Measurements from ENCODE around the gene MED10. TPM values are rescaled to one million over a fixed set of nuclear protein-coding genes. Genes with fewer than 3 reads are reported as not detected.

Gene MED10
- total RNA-seq, 1 donor from 2014 or later, result 17.6 TPM

DNA sequence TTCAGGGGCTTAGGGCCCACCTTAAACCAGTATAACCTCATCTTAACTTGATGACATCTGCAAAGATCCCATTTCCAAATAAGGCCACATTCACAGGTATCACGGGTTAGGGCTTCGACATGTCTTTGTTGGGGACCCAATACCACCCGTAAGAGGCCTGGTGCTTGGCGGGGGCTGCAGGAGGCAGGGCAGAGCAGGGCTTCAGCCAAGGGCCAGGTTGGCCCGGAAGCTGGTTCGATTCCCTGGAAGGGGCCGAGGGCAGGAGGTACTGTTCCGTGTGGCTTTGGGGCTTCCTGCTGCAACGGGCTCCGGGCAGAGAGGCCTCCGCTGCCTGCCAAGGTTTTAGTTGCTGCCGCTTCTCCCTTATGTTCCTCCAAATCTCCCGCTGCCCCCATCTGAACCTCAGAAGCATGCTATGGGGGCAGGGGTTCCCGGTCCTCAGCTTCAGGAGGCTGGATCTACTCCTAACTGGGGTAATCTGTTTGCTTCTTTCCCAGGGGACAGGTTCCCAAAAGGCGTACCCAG is 29.8 kb downstream of the MED10 start:
- no peak for DNase-seq

DNA sequence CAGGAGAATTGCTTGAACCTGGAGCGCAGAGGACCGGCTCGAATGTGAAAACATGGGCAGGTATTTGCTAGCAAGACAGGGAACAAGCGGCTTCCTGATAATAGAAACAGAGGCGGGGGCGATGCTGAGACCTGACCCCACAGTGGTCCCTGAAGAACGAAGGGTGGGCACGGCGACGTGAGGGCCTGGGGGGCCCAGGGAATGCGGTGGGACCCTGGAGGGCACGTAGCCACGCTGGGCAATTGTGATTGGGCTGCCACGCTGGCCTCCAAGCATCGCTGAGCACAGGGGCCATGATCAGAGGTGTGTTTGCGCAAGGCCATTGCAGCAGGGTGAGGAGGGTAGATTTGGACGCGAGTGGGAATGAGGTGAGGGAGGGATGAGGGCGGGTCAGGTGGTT is 30.7 kb downstream of the MED10 start:
- no peak for DNase-seq

DNA sequence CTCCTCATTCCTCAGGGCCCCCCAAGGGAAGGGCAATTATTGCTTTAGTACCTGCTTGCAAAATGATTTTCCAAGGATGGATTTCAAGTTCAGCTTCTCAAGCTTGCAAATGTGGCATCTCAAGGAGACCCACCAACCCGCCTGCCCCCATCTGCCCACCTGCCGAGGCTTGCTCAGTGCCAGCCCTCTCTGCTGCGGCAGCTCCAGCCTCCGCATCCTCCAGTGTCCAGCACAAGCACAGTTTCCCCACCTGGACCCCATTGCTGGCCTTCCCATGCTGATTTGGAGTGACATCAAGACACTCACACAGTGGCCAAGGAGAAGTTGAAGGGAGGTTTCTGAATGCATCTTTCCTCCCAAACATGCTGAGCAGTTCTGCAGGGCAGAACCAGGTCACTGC is 31.2 kb downstream of the MED10 start:
- no peak for DNase-seq

DNA sequence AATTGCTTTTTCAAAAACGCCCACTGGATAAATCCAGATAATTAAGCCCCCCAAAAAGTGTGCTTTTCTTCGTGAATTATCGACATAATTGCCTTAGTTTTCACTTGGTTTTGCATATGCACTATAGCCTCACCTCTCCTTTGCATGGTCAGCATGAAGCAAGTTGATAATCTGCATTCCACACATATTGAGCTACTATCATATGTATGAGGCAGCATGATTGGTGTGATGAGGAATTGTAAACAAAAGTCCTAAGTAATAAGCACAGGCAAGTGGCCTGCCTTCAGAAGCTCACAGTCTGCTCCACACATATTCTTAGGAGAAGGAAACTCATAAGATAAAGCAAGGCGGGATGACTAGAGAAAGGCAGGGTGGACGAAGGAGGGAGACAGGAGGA is 33.8 kb downstream of the MED10 start:
- no peak for DNase-seq

DNA sequence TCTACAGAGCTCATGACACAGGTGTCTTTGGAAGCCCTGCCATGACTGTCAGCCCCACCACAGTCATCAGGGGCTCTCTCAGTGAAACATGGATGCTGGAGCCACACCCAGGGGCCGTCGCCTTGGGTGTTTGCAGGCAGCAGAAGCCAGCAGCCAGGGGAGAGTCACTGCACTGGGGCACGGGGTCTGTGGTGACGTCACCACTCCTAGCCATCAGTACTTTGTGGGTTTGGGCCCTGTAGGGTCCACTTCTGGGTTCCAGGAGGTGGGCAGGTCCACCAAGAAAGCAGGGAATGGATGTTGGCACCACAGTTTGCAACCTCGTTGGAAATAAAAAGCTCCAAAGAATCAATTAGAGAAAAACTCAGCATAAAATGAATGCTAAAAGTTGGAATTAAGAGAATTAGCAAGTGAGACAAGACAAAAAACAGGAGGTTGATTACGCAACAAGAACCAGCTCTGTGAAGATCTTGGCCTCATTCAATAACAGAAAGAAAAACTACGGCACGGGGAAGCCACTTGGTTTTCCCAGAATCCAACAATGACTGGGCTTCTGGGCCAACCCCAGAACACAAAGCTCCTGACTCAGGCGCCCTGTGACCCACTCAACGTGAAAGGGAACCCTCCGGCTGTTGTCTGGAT is 34.3 kb downstream of the MED10 start:
- DNase-seq, result no peak

DNA sequence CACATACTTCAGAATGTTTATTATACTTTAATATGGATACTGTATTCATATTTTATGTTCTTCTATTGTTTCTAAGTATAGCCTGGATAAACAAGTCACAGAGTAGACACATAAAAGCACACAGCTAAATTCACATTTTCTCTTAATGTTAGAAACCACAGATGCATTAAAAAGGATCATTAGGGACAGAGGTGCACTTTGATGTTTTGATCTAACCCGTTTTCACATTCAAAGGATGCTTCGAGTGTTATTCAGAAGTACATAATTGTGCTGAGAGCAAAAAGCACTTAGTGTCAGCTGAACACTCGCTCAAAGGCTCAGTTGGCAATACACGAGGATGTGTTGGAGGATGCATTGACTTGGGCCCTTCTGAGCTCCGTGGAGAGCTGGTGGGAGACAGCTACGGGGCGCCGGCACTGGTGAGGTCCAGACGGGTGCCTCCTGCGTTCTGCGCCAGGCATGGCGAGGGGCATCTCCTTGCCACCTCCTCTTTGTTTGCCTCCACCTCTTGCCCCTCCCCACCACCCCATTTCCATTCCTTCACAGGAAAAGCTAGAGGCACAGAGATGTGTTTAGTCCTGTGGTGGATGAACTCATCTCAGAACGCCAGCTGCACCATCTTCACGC is 35.5 kb downstream of the MED10 start:
- DNase-seq, result no peak

DNA sequence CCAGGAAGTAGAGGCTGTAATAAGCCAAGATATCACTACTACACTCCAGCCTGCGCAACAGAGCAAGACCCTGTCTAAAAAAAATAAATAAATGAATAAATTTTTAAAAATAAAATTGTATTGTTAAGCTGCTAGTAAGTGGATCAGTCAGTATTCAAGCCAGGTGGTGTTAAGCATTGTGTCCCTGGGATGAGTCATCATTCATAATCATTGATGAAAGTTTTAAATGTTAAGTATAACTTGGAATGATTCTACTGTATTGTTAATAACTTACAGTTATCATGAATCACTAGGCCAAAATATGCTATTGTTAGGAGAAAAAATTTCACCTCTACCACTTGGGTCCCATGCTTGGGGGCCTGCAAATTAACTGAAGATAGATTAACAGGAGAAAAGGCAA is 38.2 kb downstream of the MED10 start:
- DNase-seq, result no peak

DNA sequence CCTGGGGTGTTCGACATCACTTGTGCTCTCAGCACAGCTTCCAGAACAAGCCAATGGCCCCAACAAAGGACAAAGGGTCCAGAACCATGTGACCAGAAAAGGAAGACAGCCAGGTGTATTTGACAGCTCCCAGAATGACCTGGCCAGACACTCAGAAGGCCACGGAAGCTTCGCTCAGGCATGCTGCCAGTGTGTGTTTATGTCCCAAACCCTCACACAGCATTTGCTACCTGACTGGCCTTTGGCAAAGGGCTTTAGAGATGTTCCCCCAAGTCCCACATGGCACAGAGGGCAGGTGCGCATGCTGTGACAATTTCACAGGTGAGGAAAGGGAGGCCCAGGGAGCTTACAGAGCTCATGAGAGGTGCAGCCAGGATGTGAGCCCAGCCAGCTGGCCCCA is 39.5 kb downstream of the MED10 start:
- DNase-seq, result no peak

DNA sequence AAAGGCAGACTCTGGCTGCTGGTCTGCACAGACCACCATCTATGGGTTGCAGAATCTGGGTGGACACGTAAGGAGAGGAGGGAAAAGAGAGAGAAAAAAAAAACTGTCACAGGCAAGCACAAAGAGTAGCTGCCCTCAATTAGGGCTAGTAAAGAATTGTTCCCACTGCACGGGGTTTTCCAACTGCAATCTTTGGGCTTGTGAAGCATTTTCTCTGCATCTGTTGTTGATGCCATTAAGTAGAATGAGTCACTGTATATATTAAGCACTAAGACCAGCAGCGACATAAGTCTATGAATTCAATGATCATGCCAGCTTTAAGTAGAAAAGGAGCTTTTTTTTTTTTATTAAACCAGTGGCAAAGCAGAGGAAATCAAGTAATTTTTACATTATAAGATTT is 40.2 kb downstream of the MED10 start:
- no peak for DNase-seq

DNA sequence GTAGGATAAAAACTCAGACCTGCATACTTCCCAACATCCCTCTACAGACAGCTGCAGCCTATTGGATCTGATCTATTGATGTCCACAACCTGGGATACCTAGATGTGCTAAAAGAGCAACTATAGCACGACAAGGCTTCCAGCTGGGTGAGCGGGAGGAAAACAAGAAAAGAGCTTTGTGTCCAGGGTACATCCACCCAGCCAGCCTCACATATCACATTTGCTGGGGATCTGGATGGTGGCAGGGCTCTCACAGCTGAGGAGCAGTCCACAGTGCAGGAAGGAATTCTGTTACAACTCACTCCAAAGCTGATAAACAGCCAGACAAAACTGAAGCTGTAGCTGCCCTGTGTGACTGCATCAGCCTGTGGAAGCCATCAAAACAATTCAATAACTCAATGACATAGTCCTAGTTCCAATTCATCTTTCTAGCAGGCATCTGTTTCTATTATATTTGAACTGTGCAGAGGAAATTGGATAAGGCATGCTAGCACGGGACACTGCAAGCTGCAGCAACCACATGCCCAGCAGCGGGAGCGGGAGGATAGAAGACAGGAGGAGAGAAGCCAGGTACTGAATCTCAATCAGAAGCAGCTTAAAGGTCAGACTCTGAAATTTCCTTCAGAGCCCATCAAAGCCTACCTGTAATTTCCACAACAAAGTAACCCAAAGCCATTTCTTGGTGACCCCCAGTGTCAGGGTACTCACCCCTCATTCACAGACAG is 45.0 kb downstream of the MED10 start:
- no peak for DNase-seq

DNA sequence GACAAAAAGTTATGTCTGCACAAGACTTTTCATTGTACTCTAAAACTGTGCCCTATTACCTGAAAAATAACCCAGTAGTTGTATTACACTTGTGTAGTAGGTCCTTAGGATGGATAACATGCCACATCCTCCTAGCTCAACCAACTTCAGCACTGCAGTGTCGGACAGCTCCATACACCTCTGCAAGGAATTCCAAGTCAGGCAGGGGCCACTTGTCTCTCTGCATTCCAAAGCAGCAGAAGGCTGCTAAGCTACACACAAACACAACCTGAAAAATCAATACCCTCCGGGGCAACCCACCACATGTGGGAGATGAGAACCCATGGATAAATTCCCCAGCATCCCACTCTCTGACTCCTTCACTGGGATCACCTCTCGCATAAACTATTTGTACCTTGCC is 50.2 kb downstream of the MED10 start:
- no peak for DNase-seq

DNA sequence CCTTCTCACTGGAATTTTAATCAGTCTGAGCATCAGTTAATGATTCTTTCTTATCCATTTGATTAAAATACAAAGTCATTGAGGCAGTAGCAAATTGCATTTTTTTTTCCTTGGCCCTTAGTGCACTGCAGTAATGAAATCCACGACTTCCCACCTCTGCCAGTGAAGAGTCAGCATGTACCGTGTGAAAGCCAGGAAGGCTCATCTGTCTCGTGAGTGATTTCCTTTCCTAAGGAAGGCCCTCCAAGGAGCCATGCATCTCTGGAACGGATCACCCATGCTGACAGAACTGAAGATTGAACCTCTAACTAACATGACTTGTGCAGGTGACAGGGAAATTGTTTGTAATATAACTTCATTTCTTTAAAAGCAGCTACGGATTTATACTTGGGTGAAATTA is 51.6 kb downstream of the MED10 start:
- no peak for DNase-seq

DNA sequence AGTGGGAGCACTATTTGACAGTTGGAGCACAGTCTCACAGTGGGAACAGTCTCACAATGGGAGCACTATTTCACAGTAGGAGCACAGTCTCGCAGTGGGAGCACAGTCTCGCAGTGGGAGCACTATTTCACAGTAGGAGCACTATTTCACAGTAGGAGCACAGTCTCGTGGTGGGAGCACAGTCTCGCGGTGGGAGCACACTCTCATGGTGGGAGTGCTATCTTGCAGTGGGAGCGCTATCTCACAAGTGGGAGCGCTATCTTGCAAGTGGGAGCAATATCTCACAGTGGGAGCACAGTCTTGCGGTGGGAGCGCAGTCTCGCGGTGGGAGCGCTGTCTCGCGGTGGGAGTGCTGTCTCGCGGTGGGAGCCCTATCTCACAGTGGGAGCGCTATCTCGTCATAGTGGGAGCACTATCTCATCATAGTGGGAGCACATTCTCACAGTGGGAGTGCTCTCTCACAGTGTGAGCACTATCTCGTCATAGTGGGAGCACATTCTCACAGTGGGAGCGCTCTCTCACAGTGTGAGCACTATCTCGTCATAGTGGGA is 56.1 kb downstream of the MED10 start:
- DNase-seq, result no peak

Other genes starting within 250 kb of the MED10 start
- 46.3 TPM for gene UBE2QL1, start 70.3 kb upstream of the MED10 start, total RNA-seq